Activated CD8-positive, alpha-beta memory T cell treated with anti-CD3 and anti-CD28 coated beads for 48 hours (primary cell): ENCODE results near the gene OPA1.

Experiments used
- DNase-seq, 3 experiments: peaks; one replicate each; pipeline ENCODE4 v3.0.0-alpha.2; 2020; ENCODE audit warnings: low read depth in 2 of 3, low spot score in 2 of 3

Gene OPA1

DNA sequence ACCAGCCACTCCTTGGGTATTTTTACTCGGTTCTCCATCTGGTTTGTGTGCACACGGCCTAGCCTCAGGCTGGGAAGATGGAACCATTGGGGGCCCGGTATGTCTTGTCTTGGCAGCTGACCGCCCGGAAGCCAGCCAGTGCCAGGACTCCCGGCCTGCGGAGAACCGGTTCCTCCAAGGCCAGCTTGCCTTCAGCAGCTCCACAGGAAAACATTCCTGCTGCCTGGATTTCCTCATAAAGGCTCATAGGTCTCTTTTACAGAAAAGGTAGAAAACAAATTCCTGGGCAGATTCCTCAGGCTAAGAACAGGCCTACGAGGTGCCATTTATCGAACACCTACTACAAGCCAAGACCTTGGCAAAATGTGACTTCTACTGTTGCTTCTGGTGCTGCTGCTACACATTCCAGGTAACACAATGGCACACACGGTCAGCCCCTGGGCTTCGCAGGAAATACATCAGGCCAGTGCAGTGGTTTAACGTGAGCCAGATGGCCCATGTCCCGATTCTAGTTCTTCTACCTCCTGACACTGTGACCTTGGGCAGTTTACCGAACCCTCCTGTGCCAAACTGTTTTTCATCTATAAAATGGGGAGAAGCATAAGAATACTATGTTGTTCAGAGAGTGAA lies 141.8 kb downstream of the OPA1 start:
- DNase-seq, result no peak

DNA sequence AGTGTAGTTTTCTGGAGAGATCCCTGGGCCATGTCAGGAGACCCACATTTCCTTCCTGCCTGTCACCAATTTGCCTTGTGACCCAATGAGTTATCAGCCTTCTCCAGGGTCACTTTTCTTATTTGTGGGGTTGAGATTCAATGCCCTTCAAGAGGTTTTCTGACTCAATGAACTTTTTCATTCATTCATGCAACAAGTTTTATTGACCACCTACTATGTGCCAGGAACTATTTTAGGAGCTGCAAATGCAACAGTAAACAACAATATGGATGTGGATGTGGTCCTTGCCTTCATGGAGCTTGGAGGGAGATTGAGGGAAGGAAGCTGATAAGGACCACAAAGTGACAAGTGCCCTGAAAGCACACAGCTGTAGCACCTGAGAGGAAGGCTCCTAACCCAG lies 142.8 kb downstream of the OPA1 start:
- DNase-seq, result no peak

DNA sequence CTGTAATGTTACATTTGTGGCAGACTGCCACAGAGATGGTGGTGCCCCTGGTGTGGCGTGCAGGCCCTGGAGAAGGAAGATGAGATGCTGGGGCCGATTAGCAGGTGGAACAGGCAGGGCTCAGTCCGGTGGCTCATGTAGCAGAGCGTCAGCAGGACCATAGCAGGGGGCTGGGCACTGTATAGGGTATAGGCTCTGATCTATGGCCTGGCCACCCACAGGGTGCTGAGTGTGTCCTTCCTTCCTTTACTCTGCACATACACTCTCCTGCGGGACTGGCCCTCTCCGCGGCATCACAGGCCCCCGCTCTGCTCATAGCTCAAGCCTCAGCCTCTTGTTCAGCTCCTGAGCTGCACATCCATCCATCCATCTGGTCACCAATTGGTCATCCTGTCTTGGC lies 143.6 kb downstream of the OPA1 start:
- DNase-seq, result no peak

DNA sequence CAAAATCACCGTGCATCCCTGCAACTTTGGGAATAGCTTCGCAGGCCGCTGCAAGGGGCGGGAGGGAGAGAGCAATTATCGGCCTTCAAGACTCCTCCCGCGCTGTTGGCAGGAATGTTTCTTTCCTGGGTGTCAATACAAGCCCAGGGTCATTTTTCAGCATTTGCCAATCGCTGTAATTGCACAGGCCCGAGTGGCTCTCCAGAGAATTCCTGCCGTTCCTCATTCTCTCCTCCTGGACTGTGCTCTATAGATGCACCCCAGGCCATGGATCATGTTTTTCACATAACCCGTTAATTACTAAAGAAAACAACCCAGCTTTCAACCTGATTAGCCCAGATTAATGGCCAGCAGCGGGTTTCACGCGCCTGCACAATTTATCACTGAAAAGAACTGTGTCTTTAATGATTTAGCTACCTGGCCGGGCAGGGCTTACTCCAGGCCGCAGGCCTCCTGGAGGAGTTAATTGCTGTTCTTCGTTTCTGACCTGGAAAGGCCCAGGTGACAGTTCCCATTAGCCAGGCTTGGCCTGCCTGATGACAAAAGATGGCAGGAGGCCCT lies 144.3 kb downstream of the OPA1 start:
- no peak for DNase-seq

DNA sequence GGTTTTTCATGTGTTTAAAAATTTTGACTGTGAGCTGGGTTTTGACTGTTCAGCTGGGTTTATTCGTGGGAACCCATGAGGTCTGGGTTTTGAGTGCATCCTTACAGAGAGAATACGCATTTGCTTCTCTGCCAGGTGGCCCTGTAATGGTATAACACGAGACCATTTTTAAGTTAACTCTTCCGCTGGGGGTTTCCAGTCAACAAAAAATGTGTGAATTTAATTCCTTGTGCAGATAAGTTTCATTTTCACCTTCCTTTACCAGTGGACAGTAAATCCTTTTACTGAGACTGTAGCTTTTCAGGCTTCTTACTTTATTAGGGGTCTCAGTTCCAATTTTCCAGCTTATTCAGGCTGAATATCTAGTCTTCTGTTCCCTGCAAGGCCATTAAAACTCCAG lies 149.6 kb downstream of the OPA1 start:
- no peak for DNase-seq

DNA sequence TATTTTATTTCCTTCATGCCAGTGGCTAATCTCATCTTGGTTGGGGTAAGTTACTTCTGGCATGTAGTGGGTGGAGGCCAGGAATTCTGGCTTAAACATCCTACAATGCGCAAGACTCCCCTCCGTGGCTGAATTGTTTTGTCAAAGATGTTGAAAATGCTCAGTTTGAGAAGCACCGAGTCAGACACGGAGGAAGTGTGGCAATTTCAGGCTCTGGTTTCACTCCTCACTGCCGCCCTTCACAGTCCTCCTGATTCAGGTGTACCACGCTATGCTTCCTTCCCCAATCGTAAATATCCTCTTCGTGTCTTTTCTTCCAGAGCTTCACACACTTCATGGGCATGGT lies 150.7 kb downstream of the OPA1 start:
- no peak for DNase-seq

DNA sequence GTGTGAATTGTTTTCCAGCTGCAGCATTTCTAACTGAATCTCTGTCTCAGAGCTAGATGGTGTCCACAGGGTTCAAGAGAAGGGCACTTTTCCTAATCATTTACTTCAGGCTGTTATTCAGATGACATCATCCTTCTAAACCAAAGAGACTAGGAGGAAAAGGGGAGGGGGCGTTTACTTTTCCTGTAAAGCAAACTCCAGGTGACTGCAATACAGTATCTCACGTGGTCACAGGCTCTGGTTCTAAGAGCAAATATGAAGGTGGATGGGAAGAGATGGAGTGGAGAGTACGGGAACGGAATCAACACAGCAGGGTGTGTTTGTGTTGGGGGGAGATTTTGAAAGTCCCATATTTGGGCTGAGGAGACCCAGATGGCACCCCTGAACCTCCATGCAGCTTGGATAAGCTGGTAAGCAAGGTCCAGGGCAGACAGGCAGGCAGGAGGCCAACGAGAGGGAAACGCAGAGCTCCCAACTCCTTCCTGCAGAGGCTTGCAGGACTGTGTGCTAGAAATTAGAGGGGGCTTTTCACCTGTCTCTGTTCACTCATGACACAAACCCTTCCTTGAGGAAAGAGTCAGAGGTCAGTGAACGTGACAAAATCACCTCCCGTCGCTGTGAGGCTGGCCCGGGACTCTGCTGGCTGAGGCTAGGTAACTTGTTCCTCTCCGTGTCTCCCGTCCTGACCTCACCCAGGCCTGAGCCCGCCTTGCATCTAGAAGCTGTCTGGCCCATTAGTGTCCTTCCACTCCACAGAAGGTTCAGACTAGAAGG lies 151.2 kb downstream of the OPA1 start:
- DNase-seq, result no peak

DNA sequence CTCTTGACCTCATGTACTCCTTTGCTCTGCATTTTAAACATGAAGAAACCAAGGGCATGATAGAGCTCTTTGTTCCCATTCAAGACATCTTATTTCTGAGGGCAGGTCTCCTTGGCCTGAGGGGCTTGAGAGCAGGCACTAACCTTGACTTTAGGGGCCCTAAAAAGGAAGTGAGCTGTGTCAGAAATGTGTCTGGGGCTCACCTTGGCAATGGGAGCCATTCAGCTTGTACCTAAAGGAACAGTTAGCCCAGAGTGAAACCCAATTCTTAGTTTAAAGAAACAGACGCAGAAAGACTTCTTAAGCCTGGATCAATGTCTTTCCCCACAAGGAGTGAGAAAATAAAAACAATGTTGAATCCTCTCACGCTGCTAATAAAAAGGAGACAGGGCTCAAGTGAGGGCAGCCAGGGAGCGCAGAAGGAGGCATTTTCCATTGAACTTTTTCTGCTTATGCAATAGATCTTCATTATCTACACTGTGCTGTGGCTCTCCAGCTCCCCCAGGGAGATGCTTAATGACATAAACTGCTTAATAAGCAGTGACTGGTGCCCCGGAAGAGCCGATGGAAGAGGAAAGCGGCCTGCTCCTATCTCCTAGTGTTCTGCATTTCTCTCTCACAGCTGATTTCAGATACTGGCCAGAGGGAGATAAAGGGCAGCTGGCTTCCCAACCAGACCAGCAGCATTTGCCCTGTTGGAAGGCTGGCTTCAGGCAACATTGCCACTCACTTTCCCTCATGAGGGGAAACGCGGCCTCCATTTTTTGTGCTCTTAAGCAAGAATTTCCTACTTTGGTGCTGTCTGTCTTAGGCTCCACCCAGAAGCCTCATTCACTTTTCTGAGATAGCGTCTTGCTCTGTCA lies 152.0 kb downstream of the OPA1 start:
- no peak for DNase-seq

DNA sequence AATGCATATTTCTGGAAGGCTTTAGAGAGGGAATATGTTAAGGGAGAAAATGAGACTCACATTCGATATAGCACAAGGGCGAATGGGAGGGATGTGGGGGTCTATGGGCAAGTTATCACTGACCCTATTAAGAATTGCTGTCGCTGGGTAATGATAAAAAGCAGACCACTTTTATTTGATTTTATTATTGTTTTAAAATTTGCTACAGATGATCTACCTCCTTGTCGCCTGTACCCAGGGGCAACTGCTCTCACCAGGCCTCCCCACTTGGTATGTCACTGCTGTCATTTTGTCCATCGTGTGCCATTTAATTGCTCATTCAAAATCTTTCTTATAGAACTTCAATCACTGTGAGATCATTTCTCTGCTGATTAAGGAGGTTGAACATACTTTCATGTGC lies 153.8 kb downstream of the OPA1 start:
- DNase-seq, result no peak
